Breast epithelium (tissue), 3 donors: ENCODE results near the gene FKTN.

ENCODE experiments used
- POLR2A ChIP-seq: fragments of 450-650 bp; IDR thresholded peaks from one replicate; pipeline ENCODE4 v1.6.1; 2016; ENCODE audit warnings: antibody characterized with exemption, mild to moderate bottlenecking, moderate library complexity
- POLR2AphosphoS5 ChIP-seq, 3 donors: sonication (generic); formaldehyde crosslinking; IDR thresholded peaks; one replicate each; pipeline ENCODE4 v1.6.1; 2017; ENCODE audit warnings: antibody characterized with exemption in 3 of 3
- TF ChIP-seq, protein P1 (sequence below), 3 donors: fragments of 450-650 bp; IDR thresholded peaks; one replicate each; pipeline ENCODE4 v1.5.1; 2016 to 2017; ENCODE audit warnings: antibody characterized with exemption in 3 of 3, mild to moderate bottlenecking in 3 of 3, moderate library complexity in 3 of 3

DNA sequence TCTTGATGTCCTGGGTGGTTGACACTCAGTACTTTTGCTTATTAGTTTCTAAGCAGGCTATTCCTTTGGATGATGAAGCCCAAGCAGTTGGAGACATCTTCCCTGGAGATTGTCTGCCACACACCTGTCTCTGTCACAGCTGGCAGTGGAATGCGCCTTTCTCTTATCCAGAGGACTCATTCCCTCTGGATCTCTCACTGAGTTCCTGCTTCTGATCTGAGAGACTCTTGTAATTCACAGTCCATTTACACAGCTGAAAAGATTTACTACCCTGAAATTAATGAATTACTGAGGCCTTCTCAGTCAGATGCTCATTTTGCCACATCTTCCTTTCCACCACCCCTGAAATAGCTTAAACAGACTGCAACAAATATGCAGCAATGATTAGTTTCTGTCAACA lies 120.2 kb downstream of the FKTN start:
- TF ChIP-seq, protein P1, sequence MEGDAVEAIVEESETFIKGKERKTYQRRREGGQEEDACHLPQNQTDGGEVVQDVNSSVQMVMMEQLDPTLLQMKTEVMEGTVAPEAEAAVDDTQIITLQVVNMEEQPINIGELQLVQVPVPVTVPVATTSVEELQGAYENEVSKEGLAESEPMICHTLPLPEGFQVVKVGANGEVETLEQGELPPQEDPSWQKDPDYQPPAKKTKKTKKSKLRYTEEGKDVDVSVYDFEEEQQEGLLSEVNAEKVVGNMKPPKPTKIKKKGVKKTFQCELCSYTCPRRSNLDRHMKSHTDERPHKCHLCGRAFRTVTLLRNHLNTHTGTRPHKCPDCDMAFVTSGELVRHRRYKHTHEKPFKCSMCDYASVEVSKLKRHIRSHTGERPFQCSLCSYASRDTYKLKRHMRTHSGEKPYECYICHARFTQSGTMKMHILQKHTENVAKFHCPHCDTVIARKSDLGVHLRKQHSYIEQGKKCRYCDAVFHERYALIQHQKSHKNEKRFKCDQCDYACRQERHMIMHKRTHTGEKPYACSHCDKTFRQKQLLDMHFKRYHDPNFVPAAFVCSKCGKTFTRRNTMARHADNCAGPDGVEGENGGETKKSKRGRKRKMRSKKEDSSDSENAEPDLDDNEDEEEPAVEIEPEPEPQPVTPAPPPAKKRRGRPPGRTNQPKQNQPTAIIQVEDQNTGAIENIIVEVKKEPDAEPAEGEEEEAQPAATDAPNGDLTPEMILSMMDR (IDR thresholded peaks at IDR 0.05): no peak
- TF ChIP-seq POLR2A: no peak
- no peak for TF ChIP-seq POLR2AphosphoS5 (IDR thresholded peaks at IDR 0.05)
